Sigmoid colon (tissue), 7 donors: Measurements from ENCODE around the gene NMRAL1. TPM values are rescaled to one million over a fixed set of nuclear protein-coding genes. Genes with fewer than 3 reads are reported as not detected.

Experiments used
- DNase-seq: peaks from one replicate; pipeline ENCODE4 v3.0.0-alpha.2; 2019
- H3K27ac ChIP-seq, 4 donors: fragments of 200-600 bp; sonication (generic); one replicate each; pipeline ENCODE4 v1.5.1; 2016 to 2019; ENCODE audit warnings: mild to moderate bottlenecking in 1 of 4
- H3K27me3 ChIP-seq, 3 donors: fragments of 200-600 bp; sonication (generic); one replicate each; pipeline ENCODE4 v1.5.1; 2019; ENCODE audit warnings: mild to moderate bottlenecking in 1 of 3
- H3K36me3 ChIP-seq, 4 donors: fragments of 200-600 bp; sonication (generic); one replicate each; pipeline ENCODE4 v1.5.1; 2016 to 2019
- H3K4me1 ChIP-seq, 4 donors: fragments of 200-600 bp; sonication (generic); one replicate each; pipeline ENCODE4 v1.5.1; 2017 to 2019
- H3K4me3 ChIP-seq, 4 donors: fragments of 200-600 bp; sonication (generic); one replicate each; pipeline ENCODE4 v1.5.1; 2017 to 2019; ENCODE audit warnings: mild to moderate bottlenecking in 2 of 4, moderate library complexity in 1 of 4
- H3K9me3 ChIP-seq, 4 donors: fragments of 200-600 bp in 3 of 4; sonication (generic) in 3 of 4; one replicate each; pipeline versions ENCODE4 v1.5.1 to v1.6.1; 2013 to 2019
- EP300 ChIP-seq, 4 donors: sonication (generic); formaldehyde crosslinking; IDR thresholded peaks; one replicate each; pipeline ENCODE4 v1.6.1; 2017; ENCODE audit warnings: antibody characterized with exemption in 4 of 4
- POLR2A ChIP-seq, 2 donors: fragments of 450-650 bp; IDR thresholded peaks; one replicate each; pipeline ENCODE4 v1.6.1; 2016; ENCODE audit warnings: antibody characterized with exemption in 2 of 2, mild to moderate bottlenecking in 2 of 2, moderate library complexity in 2 of 2
- POLR2AphosphoS5 ChIP-seq, 4 donors: sonication (generic); formaldehyde crosslinking; IDR thresholded peaks; one replicate each; pipeline ENCODE4 v1.6.1; 2017; ENCODE audit warnings: antibody characterized with exemption in 4 of 4
- WGBS, 2 donors: extraction: QIAGEN DNeasy Blood & Tissue Kit; methylation state at CpG; one replicate each; pipeline ENCODE4 v1.1.7; 2013; 5-methylcytosine and 5-hydroxymethylcytosine counted together
- intact Hi-C: fragments of 100-400 bp; cut with DNase I; formaldehyde crosslinking; loops from one replicate; pipeline ENCODE4 v1.15.1; 2023
- polyA plus RNA-seq, 3 donors: library from polyadenylated mRNA; stranded (reverse); fragments of 200-250 nt; gene quantifications; one replicate each; pipeline ENCODE4 v1.2.3, GENCODE V29; 2013
- total RNA-seq, 4 donors: library from RNA; depleted of rRNA; stranded (reverse); fragments of >200 nt; gene quantifications; one replicate each; pipeline ENCODE4 v1.1.0, GENCODE V29; 2016
- TF ChIP-seq, protein P1 (sequence below), 4 experiments: fragments of 450-650 bp in 3 of 4; fragments of 200-600 bp in 1 of 4; IDR thresholded peaks; one replicate each; pipeline ENCODE4 v1.5.1; 2016 to 2019; ENCODE audit warnings: antibody characterized with exemption in 4 of 4, mild to moderate bottlenecking in 3 of 4, moderate library complexity in 2 of 4
- donor health status: healthy with polysubstance abuse.
- donor health status: Bipolar disorder and iron deficiency.
- donor health status: healthy.

The NMRAL1 gene
- total and polyA plus RNA-seq, 7 donors = 24.8 to 62.3 (median 46.8) TPM

DNA sequence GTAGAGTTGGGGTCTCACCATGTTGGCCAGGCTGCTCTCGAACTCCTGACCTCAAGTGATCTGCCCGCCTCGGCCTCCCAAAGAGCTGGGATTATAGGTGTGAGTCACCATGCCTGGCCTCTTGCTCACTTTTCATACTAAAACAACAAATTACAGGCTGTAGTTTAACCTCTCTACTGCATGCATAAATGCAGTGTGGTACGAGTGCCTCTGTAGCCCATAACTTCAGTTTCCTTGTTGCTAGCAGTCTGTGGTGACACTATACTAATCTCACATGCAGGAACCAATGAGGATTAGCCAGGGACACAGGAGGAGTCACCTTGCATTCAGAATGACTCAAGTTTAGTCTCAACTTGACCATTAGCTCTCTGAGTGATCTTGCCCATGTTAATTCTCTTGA lies 21.9 kb upstream of the NMRAL1 start:
- H3K4me3 ChIP-seq = no peak overlapping the region
- intact Hi-C loops = no loop called here
- WGBS, 2 donors = 87% methylated on average over 4 of the region's 4 CpGs
- no peaks in the 10 kb centered on the region for H3K9me3 ChIP-seq
- peaks cover 0 to 4% (median 0%) of the 10 kb centered on the region in 4 donors for H3K36me3 ChIP-seq
- peaks cover 0 to 30% (median 16%) of the 10 kb centered on the region in 4 donors for H3K4me1 ChIP-seq
- H3K27me3 ChIP-seq = no peaks in the 10 kb centered on the region
- H3K27ac ChIP-seq = no peak overlapping the region
- no peak for DNase-seq
- TF ChIP-seq POLR2A (IDR thresholded peaks at IDR 0.05) (no peak), EP300 (IDR thresholded peaks at IDR 0.05) (no peak), POLR2AphosphoS5 (IDR thresholded peaks at IDR 0.05) (no peak)
- TF ChIP-seq, protein P1, sequence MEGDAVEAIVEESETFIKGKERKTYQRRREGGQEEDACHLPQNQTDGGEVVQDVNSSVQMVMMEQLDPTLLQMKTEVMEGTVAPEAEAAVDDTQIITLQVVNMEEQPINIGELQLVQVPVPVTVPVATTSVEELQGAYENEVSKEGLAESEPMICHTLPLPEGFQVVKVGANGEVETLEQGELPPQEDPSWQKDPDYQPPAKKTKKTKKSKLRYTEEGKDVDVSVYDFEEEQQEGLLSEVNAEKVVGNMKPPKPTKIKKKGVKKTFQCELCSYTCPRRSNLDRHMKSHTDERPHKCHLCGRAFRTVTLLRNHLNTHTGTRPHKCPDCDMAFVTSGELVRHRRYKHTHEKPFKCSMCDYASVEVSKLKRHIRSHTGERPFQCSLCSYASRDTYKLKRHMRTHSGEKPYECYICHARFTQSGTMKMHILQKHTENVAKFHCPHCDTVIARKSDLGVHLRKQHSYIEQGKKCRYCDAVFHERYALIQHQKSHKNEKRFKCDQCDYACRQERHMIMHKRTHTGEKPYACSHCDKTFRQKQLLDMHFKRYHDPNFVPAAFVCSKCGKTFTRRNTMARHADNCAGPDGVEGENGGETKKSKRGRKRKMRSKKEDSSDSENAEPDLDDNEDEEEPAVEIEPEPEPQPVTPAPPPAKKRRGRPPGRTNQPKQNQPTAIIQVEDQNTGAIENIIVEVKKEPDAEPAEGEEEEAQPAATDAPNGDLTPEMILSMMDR (IDR thresholded peaks at IDR 0.05) = no peak

- H3K4me3 ChIP-seq = no peak overlapping the region
- H3K4me1 ChIP-seq = peaks cover 0 to 25% (median 11%) of the 10 kb centered on the region in 4 donors
- no peak for DNase-seq
- H3K27ac ChIP-seq = no peak overlapping the region
- TF ChIP-seq POLR2AphosphoS5 (IDR thresholded peaks at IDR 0.05) = no peak
- TF ChIP-seq POLR2A (IDR thresholded peaks at IDR 0.05) = no peak
- TF ChIP-seq, protein P1 (IDR thresholded peaks at IDR 0.05) = no peak
- TF ChIP-seq EP300 (IDR thresholded peaks at IDR 0.05) = no peak
- H3K27me3 ChIP-seq = no peaks in the 10 kb centered on the region
- WGBS, 2 donors = 96 to 98% methylated on average over 2 of the region's 2 CpGs
- no peaks in the 10 kb centered on the region for H3K9me3 ChIP-seq
- intact Hi-C loops = no loop called here
- H3K36me3 ChIP-seq = peaks cover 0 to 4% (median 0%) of the 10 kb centered on the region in 4 donors
These were observed 21.3 kb upstream of the NMRAL1 start for GRCh38 chr16:4495766-4496165.

- no peak for DNase-seq
- Histone ChIP-seq H3K27me3 (no peaks in the 10 kb centered on the region), H3K36me3 (peaks cover 0 to 4% (median 0%) of the 10 kb centered on the region in 4 donors), H3K4me3 (no peak overlapping the region), H3K9me3 (no peaks in the 10 kb centered on the region), H3K27ac (no peak overlapping the region), H3K4me1 (peaks cover 0 to 17% (median 3%) of the 10 kb centered on the region in 4 donors)
- TF ChIP-seq EP300 (IDR thresholded peaks at IDR 0.05) = no peak
- TF ChIP-seq, protein P1 (IDR thresholded peaks at IDR 0.05) = no peak
- no peak for TF ChIP-seq POLR2AphosphoS5 (IDR thresholded peaks at IDR 0.05)
- no peak for TF ChIP-seq POLR2A (IDR thresholded peaks at IDR 0.05)
- intact Hi-C loops = no loop called here
- 75 to 90% methylated on average over 6 of the region's 6 CpGs for WGBS, 2 donors
These were observed 20.5 kb upstream of the NMRAL1 start for GRCh38 chr16:4494746-4495490.

GRCh38 chr16:4491898-4492297 lies 17.5 kb upstream of the NMRAL1 start:
- Histone ChIP-seq H3K36me3 (peaks cover 0 to 12% (median 0%) of the 10 kb centered on the region in 4 donors), H3K4me1 (peaks cover 0 to 16% (median 0%) of the 10 kb centered on the region in 4 donors), H3K4me3 (no peak overlapping the region), H3K9me3 (no peaks in the 10 kb centered on the region), H3K27me3 (no peaks in the 10 kb centered on the region), H3K27ac (no peak overlapping the region)
- WGBS, 2 donors = 96% methylated on average over 4 of the region's 4 CpGs
- no peak for DNase-seq
- intact Hi-C loops = no loop called here
- TF ChIP-seq POLR2A (IDR thresholded peaks at IDR 0.05) (no peak), EP300 (IDR thresholded peaks at IDR 0.05) (no peak), POLR2AphosphoS5 (IDR thresholded peaks at IDR 0.05) (no peak)
- TF ChIP-seq, protein P1 (IDR thresholded peaks at IDR 0.05) = no peak
